HCT116 (cell line): ENCODE results near the gene PLA2G4B.

Source experiments
- JUND ChIP-seq: IDR thresholded peaks from 2 replicates; pipeline ENCODE4 v1.6.1; 2012
- MAX ChIP-seq: IDR thresholded peaks from 2 replicates; pipeline ENCODE4 v1.6.1; 2012
- POLR2A ChIP-seq: IDR thresholded peaks from 2 replicates; pipeline ENCODE4 v1.7.0; 2011; ENCODE audit warnings: borderline replicate concordance; ENCODE audit not compliant: insufficient read depth, insufficient read length; ENCODE audit errors: extremely low read depth
- POLR2AphosphoS5 ChIP-seq: IDR thresholded peaks from 2 replicates; pipeline ENCODE4 v1.6.1; 2011; ENCODE audit warnings: mild to moderate bottlenecking, low read depth, low read length, moderate library complexity
- YY1 ChIP-seq: IDR thresholded peaks from 2 replicates; pipeline ENCODE4 v1.6.1; 2011; ENCODE audit warnings: low read length, low read depth, moderate library complexity, mild to moderate bottlenecking; ENCODE audit not compliant: insufficient replicate concordance; ENCODE audit errors: extremely low read depth
- TF ChIP-seq, protein P1 (sequence below), 3 experiments: fragments of 200-600 bp in 1 of 3; sonication (generic) in 1 of 3; IDR thresholded peaks in 2 of 3; conservative IDR thresholded peaks in 1 of 3; 2 replicates each; pipeline ENCODE4 v1.5.1; 2012 to 2017; ENCODE audit warnings: low read depth in 2 of 3, low read length in 2 of 3, antibody characterized with exemption in 1 of 3, borderline replicate concordance in 1 of 3, control low read depth in 1 of 3, mild to moderate bottlenecking in 1 of 3, mixed read lengths in 1 of 3, mixed run types in 1 of 3, moderate library complexity in 1 of 3; ENCODE audit not compliant: insufficient read depth in 1 of 3

GRCh38 chr15:41849861-41850260 lies 11.2 kb downstream of the PLA2G4B start:
- TF ChIP-seq JUND (no peak), MAX (no peak), POLR2A (no peak), POLR2AphosphoS5 (no peak), YY1 (no peak)
- TF ChIP-seq, protein P1, sequence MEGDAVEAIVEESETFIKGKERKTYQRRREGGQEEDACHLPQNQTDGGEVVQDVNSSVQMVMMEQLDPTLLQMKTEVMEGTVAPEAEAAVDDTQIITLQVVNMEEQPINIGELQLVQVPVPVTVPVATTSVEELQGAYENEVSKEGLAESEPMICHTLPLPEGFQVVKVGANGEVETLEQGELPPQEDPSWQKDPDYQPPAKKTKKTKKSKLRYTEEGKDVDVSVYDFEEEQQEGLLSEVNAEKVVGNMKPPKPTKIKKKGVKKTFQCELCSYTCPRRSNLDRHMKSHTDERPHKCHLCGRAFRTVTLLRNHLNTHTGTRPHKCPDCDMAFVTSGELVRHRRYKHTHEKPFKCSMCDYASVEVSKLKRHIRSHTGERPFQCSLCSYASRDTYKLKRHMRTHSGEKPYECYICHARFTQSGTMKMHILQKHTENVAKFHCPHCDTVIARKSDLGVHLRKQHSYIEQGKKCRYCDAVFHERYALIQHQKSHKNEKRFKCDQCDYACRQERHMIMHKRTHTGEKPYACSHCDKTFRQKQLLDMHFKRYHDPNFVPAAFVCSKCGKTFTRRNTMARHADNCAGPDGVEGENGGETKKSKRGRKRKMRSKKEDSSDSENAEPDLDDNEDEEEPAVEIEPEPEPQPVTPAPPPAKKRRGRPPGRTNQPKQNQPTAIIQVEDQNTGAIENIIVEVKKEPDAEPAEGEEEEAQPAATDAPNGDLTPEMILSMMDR (IDR thresholded peaks at IDR 0.05 in 2 of 3, conservative IDR thresholded peaks at IDR 0.05 in 1 of 3; ENCODE audit: borderline replicate concordance in 1 of 3, insufficient read depth in 1 of 3, low read depth in 2 of 3, low read length in 2 of 3), result no peak
